DND-41 (cell line): ENCODE results near the gene HCST.

Source experiments
- EZH2 ChIP-seq: IDR thresholded peaks from 3 replicates; pipeline ENCODE4 v1.6.1; 2012; ENCODE audit warnings: borderline replicate concordance, low read depth, mild to moderate bottlenecking, moderate library complexity, low read length, inconsistent platforms; ENCODE audit not compliant: severe bottlenecking
- TF ChIP-seq, protein P1 (sequence below): IDR thresholded peaks from 2 replicates; pipeline ENCODE4 v1.5.1; 2012; ENCODE audit warnings: borderline replicate concordance, low read length, moderate library complexity, mild to moderate bottlenecking; ENCODE audit not compliant: poor library complexity, severe bottlenecking; ENCODE audit errors: extremely low read depth

DNA sequence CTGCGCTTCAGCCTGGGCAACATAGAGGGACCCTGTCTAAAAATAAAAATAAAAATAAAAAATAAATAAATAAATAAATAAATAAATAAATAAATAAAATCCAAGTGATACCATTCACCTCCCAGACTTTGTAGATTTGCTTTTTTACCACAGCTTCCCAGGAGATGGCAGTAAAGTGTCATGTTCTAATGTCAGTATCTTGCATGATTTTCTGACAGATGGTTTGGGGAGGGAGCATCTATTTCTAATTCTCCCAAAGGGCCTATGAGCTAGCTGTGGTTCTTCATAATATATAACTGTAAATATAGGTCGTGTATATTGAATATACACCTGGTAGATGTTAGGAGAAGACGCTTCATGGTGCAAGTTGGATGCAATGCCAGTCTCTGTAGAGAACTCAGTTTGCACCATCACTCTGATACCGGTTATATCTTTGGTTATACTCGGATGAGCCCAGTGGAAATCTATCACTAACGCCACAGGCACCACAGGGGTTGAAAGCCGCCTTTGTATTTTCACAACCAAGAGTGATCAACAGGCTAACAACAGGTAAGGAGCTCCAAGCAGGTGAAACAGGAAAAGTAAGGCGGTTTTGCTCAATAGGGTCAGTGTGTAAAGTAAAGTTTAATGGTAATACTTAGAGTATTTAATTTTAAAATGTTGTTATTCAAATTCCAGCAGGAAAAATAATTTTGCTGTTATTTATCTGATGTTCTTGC, 20.1 kb upstream of the HCST start:
- TF ChIP-seq, protein P1, sequence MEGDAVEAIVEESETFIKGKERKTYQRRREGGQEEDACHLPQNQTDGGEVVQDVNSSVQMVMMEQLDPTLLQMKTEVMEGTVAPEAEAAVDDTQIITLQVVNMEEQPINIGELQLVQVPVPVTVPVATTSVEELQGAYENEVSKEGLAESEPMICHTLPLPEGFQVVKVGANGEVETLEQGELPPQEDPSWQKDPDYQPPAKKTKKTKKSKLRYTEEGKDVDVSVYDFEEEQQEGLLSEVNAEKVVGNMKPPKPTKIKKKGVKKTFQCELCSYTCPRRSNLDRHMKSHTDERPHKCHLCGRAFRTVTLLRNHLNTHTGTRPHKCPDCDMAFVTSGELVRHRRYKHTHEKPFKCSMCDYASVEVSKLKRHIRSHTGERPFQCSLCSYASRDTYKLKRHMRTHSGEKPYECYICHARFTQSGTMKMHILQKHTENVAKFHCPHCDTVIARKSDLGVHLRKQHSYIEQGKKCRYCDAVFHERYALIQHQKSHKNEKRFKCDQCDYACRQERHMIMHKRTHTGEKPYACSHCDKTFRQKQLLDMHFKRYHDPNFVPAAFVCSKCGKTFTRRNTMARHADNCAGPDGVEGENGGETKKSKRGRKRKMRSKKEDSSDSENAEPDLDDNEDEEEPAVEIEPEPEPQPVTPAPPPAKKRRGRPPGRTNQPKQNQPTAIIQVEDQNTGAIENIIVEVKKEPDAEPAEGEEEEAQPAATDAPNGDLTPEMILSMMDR, result peak; percentile 70
- no peak for TF ChIP-seq EZH2
